Thyroid gland (tissue), 4 donors: ENCODE results near the gene MN1.

Source experiments
- POLR2A ChIP-seq, 2 donors: fragments of 450-650 bp; IDR thresholded peaks; one replicate each; pipeline ENCODE4 v1.6.1; 2017; ENCODE audit warnings: antibody characterized with exemption in 2 of 2, mild to moderate bottlenecking in 2 of 2, moderate library complexity in 1 of 2
- TF ChIP-seq, protein P1 (sequence below), 6 experiments: fragments of 200-600 bp in 3 of 6; fragments of 450-650 bp in 3 of 6; sonication (generic) in 3 of 6; IDR thresholded peaks; one replicate each; pipeline ENCODE4 v1.5.1; 2016 to 2019; ENCODE audit warnings: antibody characterized with exemption in 6 of 6, mild to moderate bottlenecking in 2 of 6, inconsistent platforms in 1 of 6, moderate library complexity in 1 of 6

DNA sequence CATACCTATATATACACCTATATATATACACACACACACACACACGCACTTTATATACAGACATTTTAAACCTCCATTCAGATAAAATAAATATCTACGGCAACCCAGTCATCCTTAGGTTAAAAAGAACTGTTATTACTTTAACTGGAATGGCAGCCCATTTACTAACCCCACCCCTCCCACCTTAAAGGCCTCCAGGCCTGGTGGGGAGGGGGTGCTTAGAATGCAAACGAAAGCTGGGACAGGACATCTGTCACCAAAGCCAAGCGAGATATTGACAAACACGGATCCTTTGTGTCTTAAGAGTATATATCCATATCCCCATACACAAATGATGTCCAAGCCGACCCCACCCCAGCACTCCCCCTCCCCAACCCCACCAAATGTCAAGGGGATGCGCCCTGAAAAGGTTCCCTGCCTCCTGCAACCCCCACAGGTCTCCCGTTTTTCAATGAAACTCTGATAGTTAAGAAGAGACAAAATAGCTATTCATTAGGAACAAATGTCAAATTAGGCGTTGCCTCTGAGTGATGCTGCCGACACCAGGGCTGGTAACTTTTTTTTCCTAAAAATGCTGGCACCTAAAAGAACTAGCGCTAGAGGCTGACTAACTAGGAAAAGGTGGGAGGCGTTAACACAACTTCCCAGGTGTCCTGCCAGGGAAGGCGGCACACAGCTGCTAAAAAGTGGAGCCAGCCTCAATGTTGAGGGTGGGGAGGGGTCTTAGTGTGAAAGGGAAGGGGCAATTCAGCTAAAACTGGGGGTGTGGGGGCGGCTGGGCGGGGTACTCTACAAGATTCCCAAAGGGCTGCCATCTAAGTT is 5.6 kb downstream of the MN1 start:
- no peak for TF ChIP-seq POLR2A (IDR thresholded peaks at IDR 0.05)
- TF ChIP-seq, protein P1, sequence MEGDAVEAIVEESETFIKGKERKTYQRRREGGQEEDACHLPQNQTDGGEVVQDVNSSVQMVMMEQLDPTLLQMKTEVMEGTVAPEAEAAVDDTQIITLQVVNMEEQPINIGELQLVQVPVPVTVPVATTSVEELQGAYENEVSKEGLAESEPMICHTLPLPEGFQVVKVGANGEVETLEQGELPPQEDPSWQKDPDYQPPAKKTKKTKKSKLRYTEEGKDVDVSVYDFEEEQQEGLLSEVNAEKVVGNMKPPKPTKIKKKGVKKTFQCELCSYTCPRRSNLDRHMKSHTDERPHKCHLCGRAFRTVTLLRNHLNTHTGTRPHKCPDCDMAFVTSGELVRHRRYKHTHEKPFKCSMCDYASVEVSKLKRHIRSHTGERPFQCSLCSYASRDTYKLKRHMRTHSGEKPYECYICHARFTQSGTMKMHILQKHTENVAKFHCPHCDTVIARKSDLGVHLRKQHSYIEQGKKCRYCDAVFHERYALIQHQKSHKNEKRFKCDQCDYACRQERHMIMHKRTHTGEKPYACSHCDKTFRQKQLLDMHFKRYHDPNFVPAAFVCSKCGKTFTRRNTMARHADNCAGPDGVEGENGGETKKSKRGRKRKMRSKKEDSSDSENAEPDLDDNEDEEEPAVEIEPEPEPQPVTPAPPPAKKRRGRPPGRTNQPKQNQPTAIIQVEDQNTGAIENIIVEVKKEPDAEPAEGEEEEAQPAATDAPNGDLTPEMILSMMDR (IDR thresholded peaks at IDR 0.05), result no peak
